ENCODE data around the gene PIK3C2G.

The PIK3C2G gene

GRCh38 chr12:18439541-18439940 is 178.2 kb downstream of the PIK3C2G start:
- H3K9me3 ChIP-seq (ENCODE audit: severe bottlenecking): no peaks in the 10 kb centered on the region
- H3K36me3 ChIP-seq (ENCODE audit: low read depth): no peaks in the 10 kb centered on the region
- TF ChIP-seq CTCF (IDR thresholded peaks at IDR 0.05; ENCODE audit: poor library complexity, severe bottlenecking): no peak
- H3K27ac ChIP-seq (ENCODE audit: poor library complexity, severe bottlenecking): no peak overlapping the region
- H3K4me3 ChIP-seq (ENCODE audit: severe bottlenecking): no peak overlapping the region
- no peaks in the 10 kb centered on the region for H3K27me3 ChIP-seq (ENCODE audit: insufficient read depth, poor library complexity, severe bottlenecking)
- ATAC-seq (ENCODE audit: low read depth) (no peak), DNase-seq (ENCODE audit: low spot score) (no peak)
- H3K4me1 ChIP-seq (ENCODE audit: insufficient read depth, poor library complexity, severe bottlenecking): no peaks in the 10 kb centered on the region

- ATAC-seq (ENCODE audit: low read depth) (no peak), DNase-seq (ENCODE audit: low spot score) (no peak)
- Histone ChIP-seq H3K4me1 (ENCODE audit: insufficient read depth, poor library complexity, severe bottlenecking) (no peaks in the 10 kb centered on the region), H3K9me3 (ENCODE audit: severe bottlenecking) (no peaks in the 10 kb centered on the region), H3K27ac (ENCODE audit: poor library complexity, severe bottlenecking) (no peak overlapping the region), H3K36me3 (ENCODE audit: low read depth) (no peaks in the 10 kb centered on the region), H3K4me3 (ENCODE audit: severe bottlenecking) (no peak overlapping the region), H3K27me3 (ENCODE audit: insufficient read depth, poor library complexity, severe bottlenecking) (no peaks in the 10 kb centered on the region)
- no peak for TF ChIP-seq CTCF (IDR thresholded peaks at IDR 0.05; ENCODE audit: poor library complexity, severe bottlenecking)
Measured at GRCh38 chr12:18443768-18444437, 182.6 kb downstream of the PIK3C2G start.

GRCh38 chr12:18446061-18446644 is 184.8 kb downstream of the PIK3C2G start:
- no peak for ATAC-seq (ENCODE audit: low read depth)
- DNase-seq (ENCODE audit: low spot score): no peak
- no peak overlapping the region for H3K27ac ChIP-seq (ENCODE audit: poor library complexity, severe bottlenecking)
- no peaks in the 10 kb centered on the region for H3K36me3 ChIP-seq (ENCODE audit: low read depth)
- H3K9me3 ChIP-seq (ENCODE audit: severe bottlenecking): no peaks in the 10 kb centered on the region
- no peak for TF ChIP-seq CTCF (IDR thresholded peaks at IDR 0.05; ENCODE audit: poor library complexity, severe bottlenecking)
- H3K27me3 ChIP-seq (ENCODE audit: insufficient read depth, poor library complexity, severe bottlenecking): no peaks in the 10 kb centered on the region
- no peaks in the 10 kb centered on the region for H3K4me1 ChIP-seq (ENCODE audit: insufficient read depth, poor library complexity, severe bottlenecking)
- H3K4me3 ChIP-seq (ENCODE audit: severe bottlenecking): no peak overlapping the region

- no peaks in the 10 kb centered on the region for H3K4me1 ChIP-seq (ENCODE audit: insufficient read depth, poor library complexity, severe bottlenecking)
- H3K9me3 ChIP-seq (ENCODE audit: severe bottlenecking): no peaks in the 10 kb centered on the region
- no peaks in the 10 kb centered on the region for H3K27me3 ChIP-seq (ENCODE audit: insufficient read depth, poor library complexity, severe bottlenecking)
- ATAC-seq (ENCODE audit: low read depth) (no peak), DNase-seq (ENCODE audit: low spot score) (no peak)
- TF ChIP-seq CTCF (IDR thresholded peaks at IDR 0.05; ENCODE audit: poor library complexity, severe bottlenecking): no peak
- H3K4me3 ChIP-seq (ENCODE audit: severe bottlenecking): no peak overlapping the region
- no peaks in the 10 kb centered on the region for H3K36me3 ChIP-seq (ENCODE audit: low read depth)
- H3K27ac ChIP-seq (ENCODE audit: poor library complexity, severe bottlenecking): no peak overlapping the region
Measured at GRCh38 chr12:18454330-18454729, 193.0 kb downstream of the PIK3C2G start.

GRCh38 chr12:18456344-18456743 is 195.0 kb downstream of the PIK3C2G start:
- no peak for TF ChIP-seq CTCF (IDR thresholded peaks at IDR 0.05; ENCODE audit: poor library complexity, severe bottlenecking)
- no peaks in the 10 kb centered on the region for H3K9me3 ChIP-seq (ENCODE audit: severe bottlenecking)
- no peaks in the 10 kb centered on the region for H3K36me3 ChIP-seq (ENCODE audit: low read depth)
- no peaks in the 10 kb centered on the region for H3K27me3 ChIP-seq (ENCODE audit: insufficient read depth, poor library complexity, severe bottlenecking)
- DNase-seq (ENCODE audit: low spot score): no peak
- no peaks in the 10 kb centered on the region for H3K4me1 ChIP-seq (ENCODE audit: insufficient read depth, poor library complexity, severe bottlenecking)
- H3K4me3 ChIP-seq (ENCODE audit: severe bottlenecking): no peak overlapping the region
- no peak overlapping the region for H3K27ac ChIP-seq (ENCODE audit: poor library complexity, severe bottlenecking)
- ATAC-seq (ENCODE audit: low read depth): no peak
